AG10803 (cell line): ENCODE results near the gene VPS9D1.

Experiments
- DNase-seq: peaks from one replicate; pipeline ENCODE4 v3.0.0; 2010; ENCODE audit warnings: low read depth
- H3K4me3 ChIP-seq: 2 replicates; pipeline ENCODE4 v1.5.1; 2011; ENCODE audit warnings: mild to moderate bottlenecking, low read length, control low read depth
- TF ChIP-seq, protein P1 (sequence below): conservative IDR thresholded peaks from 2 replicates; pipeline ENCODE4 v1.5.1; 2011; ENCODE audit warnings: mild to moderate bottlenecking, low read length, control low read depth, inconsistent platforms

Gene VPS9D1

DNA sequence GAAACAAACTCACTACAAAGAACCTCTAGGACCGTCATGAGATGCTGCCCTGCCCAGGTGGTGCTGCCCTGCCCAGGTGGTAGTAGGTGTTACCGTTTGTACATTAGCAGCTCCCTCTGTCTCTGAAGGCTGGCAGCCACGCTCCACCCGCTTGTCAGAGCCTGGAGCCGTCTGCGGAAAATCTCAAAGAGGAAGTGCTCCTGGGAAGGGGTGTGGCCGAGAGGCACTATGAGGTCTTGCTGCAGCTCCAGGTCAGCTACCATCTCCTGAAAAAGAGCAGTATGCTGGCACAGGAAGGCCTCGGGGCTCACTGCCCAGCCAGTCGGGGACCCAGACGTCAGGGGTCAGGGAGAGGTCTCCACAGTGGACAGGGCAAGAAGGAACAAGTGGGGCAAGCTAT lies 28.9 kb upstream of the VPS9D1 start:
- TF ChIP-seq, protein P1, sequence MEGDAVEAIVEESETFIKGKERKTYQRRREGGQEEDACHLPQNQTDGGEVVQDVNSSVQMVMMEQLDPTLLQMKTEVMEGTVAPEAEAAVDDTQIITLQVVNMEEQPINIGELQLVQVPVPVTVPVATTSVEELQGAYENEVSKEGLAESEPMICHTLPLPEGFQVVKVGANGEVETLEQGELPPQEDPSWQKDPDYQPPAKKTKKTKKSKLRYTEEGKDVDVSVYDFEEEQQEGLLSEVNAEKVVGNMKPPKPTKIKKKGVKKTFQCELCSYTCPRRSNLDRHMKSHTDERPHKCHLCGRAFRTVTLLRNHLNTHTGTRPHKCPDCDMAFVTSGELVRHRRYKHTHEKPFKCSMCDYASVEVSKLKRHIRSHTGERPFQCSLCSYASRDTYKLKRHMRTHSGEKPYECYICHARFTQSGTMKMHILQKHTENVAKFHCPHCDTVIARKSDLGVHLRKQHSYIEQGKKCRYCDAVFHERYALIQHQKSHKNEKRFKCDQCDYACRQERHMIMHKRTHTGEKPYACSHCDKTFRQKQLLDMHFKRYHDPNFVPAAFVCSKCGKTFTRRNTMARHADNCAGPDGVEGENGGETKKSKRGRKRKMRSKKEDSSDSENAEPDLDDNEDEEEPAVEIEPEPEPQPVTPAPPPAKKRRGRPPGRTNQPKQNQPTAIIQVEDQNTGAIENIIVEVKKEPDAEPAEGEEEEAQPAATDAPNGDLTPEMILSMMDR = no peak
- DNase-seq = no peak
- no peak overlapping the region for H3K4me3 ChIP-seq

DNA sequence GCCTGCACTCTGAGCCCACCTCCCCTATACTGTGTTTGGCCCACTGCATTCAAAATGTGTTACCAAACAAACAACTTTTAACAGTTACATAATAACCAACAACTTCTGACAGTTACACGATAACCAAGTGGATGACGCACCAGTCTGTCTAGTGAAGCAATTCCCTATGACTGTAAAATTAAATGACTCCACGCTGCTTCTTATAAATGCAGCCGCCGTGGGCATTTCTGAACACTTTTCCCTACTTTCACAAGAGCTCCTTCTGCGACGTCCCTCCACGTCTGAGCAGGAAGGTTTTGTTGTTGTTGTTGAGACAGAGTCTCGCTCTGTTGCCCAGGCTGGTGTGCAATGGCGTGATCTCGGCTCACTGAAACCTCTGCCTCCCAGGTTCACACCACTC lies 28.2 kb upstream of the VPS9D1 start:
- H3K4me3 ChIP-seq = no peak overlapping the region
- DNase-seq = no peak
- TF ChIP-seq, protein P1 = no peak

DNA sequence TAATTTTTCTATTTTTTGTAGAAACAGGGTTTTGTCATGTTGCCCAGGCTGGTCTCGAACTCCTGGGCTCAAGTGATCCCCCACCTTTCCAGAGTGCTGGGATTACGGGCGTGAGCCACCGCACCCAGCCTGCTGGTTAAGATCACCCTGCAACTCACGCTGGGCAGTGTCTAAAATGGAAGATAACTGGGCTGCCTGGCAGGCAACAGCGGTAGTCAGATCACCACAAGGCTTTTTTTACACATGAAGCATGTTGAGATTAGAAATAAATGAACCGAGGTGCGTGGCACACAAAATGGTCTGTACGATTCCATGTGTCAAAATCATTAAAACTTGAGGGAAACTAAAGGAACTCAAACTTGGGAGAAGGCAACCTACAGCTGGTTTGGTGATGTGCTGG lies 27.4 kb upstream of the VPS9D1 start:
- TF ChIP-seq, protein P1 = no peak
- DNase-seq = no peak
- no peak overlapping the region for H3K4me3 ChIP-seq

DNA sequence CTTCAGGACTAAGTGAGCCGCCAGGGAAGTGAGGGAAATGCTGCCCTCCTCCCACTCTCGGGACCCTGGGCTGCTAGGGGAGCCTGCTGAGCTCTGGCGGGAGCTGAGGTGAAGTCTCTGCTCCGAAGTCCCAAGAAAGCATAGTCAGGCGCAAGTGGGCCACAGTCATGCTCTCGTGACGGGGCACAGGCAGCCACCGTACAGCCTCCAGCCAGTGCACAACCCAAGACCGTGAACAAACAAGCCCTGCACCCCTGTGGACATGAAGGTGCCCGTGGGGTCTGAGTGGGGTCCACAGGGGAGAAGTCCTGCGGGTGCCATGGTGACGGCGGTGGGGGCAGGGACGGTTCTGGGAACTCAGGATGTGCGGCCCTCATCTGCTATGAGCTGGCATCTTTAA lies 25.3 kb upstream of the VPS9D1 start:
- TF ChIP-seq, protein P1 = no peak
- DNase-seq = no peak

DNA sequence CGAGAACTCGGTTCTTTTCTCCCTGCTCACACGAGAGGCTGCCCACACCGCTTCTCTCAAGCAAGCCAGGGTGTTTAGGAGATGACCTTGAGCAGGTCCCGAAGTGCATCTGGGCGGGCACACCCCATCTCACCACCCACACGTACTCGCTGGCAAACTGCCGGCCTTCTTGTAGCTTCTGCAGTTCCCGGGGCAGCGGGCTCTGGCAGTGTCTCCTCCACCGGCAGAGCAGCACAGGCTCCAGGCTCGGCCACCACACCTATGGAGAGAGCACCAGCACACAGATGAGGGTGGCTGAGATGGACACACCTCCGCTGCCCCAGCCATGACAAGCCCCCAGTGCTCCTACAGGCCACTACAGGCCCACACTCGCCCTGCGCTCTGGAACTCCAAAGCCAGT lies 24.1 kb upstream of the VPS9D1 start:
- no peak overlapping the region for H3K4me3 ChIP-seq
- no peak for DNase-seq
- TF ChIP-seq, protein P1 = no peak

More for the DNA sequence above, 25.3 kb upstream of the VPS9D1 start:
- no peak overlapping the region for H3K4me3 ChIP-seq

DNA sequence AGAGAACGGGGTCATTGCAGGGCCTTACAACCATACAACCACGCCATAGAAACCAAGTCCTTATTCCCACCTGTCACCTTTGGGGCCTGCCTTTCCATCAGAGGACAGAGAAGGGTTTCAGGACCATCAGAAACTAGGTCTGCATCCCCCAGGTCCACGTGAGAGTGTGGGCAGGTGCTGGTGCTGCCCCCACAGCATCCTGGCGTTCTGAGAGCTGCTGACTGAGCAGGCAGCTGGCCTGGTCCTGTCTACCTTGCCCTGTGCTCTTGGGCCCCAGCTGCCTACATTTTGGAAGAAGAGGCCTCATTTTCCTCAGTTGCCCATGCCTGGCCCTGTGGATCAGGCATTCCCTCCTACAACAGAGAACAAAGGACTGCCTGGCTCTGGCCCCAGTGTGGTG lies 22.2 kb upstream of the VPS9D1 start:
- DNase-seq = no peak
- TF ChIP-seq, protein P1 = no peak
- H3K4me3 ChIP-seq = no peak overlapping the region

DNA sequence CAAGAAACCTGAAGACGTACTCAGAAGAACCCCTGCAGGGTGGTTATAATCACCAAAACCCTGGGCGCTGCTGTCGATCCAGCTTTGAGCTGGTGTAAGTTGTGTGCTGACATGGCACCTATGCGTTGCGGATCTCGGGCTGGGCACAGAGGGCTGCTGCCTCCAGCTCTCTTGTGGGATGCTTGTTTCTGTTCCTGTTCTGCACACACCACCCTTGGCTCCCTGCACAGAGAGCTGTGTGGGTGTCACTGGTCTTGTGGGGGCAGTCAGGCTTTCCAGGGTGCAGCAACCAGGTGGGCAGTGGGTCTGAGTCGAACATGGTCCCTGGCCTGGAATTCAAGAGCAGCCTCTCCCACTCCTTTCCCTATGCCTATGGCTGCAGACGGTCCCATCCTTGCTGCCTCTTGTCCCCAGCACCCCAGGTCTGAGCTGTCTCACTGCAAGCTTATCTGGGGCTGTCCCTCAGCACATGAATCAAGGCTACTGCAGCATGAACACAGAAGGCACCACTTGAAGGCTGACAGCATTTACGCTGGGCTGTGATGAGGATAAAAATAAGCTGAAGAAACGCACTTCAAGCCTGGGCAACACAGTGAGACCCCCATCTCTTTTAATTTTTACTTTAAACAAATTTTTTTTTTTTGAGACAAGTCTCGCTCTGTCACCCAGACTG lies 20.8 kb upstream of the VPS9D1 start:
- TF ChIP-seq, protein P1 = no peak
- H3K4me3 ChIP-seq = no peak overlapping the region
- DNase-seq = no peak
